Central memory CD4-positive, alpha-beta T cell (primary cell): ENCODE data around the gene HSD17B11.
"Not testable (repeated sequence)": the region's sequence is repeated elsewhere in the genome, so short reads cannot be mapped to it uniquely, and the experiment has no call there.

Source experiments
- DNase-seq: peaks from one replicate; pipeline ENCODE4 v3.0.0; 2022

HSD17B11 gene

DNA sequence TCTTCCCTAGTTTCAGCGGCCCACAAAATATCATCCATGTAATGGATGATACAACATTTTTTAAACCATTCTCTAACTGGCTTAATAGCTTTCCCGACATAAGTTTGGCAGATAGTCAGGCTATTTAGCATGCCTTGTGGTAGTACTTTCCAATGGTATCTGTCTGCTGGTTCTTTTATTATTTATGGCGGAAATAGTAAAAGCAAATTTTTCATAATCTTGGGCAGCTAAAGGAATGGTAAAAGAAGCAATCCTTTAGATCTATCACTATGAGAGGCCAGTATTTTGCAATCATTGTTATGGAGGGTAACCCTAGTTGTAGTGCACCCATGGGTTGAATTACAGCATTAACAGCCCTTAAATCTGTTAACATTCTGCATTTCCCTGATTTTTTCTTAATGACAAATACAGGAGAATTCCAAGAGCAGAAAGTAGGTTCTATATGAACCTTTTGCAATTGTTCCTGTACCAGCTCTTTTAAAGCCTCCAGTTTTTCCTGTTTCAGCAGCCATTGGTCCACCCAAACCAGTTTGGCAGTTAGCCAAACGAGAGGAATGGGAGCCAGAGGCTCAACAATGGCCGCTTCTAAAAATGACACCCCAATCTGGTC is 14.3 kb upstream of the HSD17B11 start:
- no peak for DNase-seq

DNA sequence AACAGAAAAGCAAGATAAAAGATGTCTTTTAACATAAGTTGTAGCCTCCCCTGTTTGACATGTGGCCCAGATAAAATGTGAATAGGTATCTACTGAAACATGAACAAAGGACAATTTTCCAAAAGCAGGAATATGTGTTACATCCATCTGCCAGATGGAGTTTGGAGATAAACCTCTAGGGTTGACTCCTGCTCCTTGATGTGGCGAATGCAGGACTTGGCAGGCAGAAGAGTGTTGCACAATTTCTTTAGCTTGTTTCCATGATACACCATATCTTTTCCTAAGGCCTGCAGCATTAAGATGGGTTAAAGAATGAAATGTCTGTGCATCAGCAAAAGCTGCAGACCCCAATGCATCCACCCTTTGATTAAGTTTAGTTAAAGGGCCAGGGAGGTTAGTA is 12.7 kb upstream of the HSD17B11 start:
- DNase-seq = not testable (repeated sequence)

DNA sequence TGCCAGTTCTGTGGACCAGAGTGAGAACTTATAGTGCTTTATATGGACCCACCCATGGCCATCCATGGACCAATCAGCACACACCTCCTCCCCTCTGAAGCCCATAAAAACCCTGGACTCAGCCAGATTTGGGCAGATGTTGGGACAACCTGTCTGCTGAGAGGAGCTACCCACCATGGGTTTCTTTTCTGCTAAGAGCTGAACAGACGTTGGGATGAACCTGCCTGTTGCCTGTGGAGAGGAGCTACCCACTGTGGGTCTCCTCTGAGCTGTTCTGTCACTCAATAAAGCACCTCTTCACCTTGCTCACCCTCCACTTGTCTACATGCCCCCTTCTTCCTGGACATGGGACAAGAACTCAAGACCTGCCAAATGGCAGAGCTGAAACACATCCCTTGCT is 9.0 kb upstream of the HSD17B11 start:
- no peak for DNase-seq

DNA sequence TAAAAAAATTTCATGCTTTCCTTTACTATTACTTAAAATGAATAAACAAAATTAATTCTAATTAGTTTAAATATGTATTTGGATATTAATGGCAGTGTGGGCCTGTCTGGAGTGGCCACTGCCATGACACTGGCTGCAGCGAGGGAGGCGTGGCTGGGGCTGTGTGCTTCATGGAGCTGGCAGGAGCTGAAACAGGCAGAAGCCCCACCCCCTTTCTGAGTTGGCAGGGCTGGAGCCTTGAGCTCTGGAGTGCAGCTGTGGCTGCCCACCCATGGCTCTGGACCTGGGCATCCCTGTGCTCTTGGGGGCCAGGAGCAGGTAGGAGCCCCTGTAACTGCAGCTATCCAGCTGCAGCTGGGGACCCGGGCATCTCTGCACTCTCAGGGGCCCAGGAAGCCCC is 8.2 kb upstream of the HSD17B11 start:
- DNase-seq = no peak

DNA sequence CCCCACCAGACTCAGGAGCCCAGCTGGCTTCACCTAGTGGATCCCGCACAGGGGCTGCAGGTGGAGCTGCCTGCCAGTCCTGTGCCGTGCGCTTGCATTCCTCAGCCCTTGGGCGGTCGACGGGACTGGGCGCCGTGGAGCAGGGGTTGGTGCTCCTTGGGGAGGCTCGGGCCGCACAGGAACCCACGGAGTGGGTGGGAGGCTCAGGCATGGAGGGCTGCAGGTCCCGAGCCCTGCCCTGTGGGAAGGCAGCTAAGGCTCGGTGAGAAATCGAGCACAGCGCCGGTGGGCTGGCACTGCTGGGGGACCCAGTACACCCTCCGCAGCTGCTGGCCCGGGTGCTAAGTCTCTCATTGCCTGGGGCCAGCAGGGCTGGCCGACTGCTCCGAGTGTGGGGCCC is 4.9 kb upstream of the HSD17B11 start:
- DNase-seq = not testable (repeated sequence)

DNA sequence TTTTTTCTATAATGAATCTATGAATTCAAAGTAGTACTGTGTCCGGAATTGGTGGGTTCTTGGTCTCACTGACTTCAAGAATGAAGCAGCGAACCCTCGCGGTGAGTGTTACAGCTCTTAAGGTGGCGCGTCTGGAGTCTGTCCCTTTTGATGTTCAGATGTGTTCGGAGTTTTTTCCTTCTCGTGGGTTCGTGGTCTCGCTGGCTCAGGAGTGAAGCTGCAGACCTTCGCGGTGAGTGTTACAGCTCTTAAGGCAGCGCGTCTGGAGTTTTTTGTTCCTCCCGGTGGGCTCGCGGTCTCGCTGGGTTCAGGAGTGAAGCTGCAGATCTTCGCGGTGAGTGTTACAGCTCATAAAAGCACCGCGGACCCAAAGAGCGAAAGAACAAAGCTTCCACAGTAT is 4.1 kb upstream of the HSD17B11 start:
- DNase-seq = not testable (repeated sequence)

DNA sequence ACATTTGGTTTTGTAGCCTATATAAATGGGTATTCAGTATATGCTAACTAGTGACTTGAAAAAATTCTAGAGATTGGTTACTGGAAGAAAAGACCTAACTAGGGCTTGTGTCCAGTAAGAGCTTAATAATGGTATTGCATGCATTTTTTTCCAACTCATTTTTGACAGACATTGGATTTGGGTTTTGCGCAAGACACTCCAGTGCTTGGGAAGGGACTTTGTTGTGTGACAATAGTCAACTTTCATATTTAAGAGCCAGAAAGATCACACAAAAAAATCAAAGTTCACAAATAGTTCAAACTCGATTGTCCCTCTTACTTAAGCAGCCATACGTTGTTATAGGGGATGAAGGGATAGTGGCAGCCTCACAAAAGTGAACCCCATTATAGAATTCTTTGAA is 1.2 kb upstream of the HSD17B11 start:
- DNase-seq = no peak

DNA sequence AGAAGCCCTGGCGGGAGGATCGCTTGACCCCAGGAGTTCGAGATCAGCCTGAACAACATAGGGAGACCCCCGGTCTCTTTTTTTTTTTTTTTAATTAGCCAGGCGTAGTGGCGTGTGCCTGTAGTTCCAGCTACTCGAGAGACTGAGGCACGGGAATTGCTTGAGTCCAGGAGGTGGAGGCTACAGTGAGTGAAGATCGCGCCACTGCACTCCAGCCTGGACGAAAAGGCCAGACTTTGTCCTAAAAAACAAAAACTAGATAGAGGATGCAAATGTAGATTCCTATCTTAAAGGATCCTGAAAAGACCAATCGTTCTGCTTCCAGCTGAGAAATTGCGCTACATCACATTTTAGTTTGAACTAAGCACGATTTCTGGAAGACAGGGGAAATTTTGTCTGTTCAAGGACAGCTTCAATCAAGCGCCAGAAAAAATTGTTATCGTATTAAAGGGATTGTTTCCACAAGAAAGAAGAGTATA is 627 bp upstream of the HSD17B11 start:
- no peak for DNase-seq

DNA sequence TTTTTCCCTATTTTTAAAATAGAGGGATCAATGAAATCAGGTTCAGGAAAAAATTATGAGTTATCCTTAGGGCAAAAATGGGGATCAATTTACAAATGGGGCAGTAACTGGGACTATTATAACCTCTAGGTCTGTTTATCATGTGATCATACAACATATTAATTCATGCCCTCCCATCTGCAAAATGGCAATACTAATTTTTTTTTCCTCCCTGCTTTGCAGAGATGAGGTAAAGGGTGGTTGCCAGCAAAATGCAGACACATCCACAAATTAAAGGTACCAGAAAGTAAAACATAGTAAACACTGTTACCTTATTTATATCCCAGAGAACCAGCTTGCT is 467 bp downstream of the HSD17B11 start:
- DNase-seq = no peak

DNA sequence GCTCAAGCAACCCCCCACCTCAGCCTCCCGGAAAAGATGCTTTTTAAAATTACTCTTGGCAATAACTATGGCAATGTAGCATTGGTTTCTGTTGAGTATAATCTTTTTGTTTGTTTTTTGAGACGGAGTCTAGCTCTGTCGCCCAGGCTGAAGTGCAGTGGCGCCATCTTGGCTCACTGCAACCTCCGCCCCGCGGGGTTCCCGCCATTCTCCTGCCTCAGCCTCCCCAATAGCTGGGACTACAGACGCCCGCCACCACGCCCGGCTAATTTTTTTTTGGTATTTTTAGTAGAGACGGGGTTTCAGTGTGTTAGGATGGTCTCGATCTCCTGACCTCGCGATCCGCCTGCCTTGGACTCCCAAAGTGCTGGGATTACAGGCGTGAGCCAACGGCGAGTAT is 933 bp downstream of the HSD17B11 start:
- not testable (repeated sequence) for DNase-seq

DNA sequence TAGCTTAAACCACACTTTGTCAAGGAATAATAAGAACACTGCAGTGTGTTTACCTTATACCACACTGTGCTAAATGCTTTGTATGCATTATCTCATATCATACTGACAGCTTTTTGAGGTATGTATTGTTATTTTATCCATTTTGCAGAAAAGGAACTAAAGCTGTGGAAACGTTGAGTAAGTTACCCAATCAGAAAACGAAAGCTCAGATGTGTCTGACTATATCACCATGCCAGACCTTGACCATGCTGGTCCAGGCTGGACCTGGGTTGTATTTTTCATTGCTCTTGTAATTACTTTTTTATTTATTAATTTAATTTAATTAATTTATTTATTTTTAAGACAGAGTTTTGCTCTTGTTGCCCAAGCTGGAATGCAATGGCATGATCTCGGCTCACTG is 2.1 kb downstream of the HSD17B11 start:
- DNase-seq = no peak

DNA sequence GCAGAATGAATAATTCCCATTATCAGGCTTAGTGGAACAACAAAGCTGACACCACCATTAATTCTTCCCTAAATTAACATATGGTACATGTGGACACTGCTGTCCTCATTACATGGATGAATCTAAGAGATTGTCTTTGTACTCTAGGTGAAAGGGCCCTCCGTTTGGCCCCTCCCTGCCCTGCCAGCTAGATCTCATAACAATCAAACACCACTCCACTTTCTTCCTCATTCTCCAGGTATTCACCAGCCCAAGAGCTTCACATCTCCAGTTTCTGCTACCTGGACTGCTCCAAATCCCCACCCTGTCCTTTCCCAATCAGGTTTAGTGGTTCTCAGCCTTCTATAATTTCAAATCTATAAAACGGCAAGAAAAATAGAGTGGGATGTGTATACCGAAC is 3.8 kb downstream of the HSD17B11 start:
- DNase-seq = no peak

DNA sequence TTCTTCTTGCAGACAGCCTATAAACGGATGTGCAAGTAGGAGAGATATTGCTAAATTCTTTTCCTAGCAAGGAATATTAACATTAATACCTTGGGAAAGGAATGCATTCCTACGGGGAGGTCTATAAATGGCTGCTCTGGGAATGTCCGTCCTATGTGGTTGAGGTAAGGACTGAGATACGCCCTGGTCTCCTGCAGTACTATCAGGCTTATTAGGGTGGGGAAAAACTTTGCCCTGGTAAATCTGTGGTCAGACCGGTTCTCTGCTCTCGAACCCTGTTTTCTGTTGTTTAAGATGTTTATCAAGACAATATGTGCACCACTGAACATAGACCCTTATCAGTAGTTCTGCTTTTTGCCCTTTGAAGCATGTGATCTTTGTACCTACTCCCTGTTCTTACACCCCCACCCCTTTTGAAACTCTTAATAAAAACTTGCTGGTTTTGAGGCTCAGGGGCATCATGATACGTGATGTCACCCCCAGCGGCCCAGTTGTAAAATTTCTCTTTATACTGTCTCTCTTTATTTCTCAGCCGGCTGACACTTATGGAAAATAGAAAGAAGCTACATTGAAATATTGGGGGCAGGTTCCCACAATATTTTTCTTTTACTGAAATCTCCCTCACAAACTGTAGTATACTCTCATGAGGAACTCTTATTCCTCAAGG is 6.4 kb downstream of the HSD17B11 start:
- not testable (repeated sequence) for DNase-seq

DNA sequence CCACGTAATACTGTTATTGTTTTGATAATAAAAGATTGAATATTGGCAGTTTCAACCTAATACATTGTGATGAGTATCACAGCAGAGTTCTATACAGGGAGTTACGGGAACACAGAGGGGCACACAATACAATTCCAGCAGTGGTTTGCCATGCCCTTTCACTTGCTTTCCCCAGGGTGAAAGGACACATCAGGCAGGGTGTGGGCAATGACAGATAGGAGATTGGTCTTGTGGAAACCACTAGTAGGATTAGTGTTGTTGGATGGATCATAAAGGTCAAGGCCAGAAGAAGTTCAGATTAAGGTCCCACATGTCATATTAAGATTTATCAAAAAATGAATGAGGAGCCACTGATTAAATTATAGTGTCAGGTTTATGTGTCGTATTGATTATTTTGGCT is 8.1 kb downstream of the HSD17B11 start:
- DNase-seq = no peak

DNA sequence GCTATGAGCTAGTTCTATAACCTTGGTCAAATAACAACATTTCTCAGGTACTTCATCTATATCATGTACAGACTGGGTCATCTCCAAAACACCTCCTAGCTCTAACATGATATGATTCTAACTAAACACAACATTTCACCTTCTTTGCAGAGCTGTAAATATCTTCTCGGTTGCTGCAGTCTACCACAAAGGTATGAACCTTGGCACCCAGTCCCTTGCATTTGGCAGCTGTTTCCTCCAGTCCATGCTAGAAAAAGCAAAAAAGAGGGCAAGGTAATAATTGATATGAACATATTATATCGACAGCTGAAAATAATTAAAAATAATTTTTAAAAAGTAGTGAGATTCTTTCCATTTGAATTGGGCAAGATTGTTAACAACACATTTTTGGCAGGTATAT is 8.9 kb downstream of the HSD17B11 start:
- DNase-seq = no peak

DNA sequence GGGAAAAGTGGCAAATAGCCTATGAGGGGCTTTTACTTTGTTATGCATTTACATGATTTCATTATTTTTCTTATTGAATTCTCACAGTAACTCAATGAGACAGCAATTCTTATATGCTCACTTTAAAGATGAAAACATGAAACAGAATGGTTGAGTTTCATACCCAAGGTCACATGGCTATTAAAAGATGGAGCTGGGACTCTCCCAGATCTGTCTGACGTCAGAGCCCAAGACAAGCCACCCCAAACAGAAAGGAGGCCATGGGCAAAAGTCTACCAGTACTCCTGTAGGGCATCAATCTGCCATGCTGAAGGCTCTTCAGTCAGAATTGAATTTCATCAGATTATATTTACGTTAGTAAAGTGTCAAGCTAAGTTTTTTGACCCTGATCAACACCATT is 13.2 kb downstream of the HSD17B11 start:
- no peak for DNase-seq

DNA sequence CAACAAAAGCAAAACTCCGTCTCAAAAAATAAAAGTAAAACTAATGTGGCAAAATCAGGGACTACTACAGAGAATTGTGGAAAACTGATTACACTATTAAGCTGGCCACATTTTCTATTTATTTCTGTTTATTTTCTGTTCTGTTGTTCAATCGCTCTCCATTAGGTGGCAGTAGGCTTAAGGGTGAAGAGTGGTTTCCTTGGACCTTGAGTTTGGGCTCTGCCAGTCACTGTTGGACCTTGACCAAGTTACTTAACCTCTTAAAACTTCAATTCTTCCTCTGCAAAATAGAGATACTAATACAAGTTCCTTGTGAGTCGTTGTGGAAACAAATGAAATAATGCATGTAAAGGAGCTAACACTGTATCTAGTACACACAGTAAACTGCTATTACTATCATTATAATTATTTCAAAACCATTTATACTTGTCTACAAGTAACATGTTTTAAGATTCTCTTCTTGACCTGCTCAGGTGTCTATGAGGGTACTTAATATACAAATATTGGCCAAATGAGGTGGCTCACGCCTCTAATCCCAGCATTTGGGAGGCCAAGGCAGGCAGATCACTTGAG is 15.2 kb downstream of the HSD17B11 start:
- DNase-seq = peak; percentile 24

DNA sequence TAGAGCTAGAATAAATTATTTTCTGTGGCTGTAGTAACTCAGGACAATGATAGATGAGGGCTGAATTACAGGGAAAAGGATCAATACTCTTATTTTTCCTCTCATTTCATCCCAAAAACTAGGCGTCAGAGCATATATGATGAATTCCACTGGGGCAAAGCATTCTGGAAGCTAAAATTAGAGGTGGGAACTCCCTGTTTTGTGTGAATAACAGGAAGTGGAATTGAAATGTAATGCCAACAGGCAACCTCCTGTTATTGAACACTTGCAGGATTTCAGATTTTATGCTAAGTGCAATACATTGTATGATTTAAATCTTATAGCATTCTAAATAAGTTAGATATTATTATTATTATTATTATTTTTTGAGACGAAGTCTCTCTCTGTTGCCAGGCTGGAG is 20.9 kb downstream of the HSD17B11 start:
- DNase-seq = no peak

DNA sequence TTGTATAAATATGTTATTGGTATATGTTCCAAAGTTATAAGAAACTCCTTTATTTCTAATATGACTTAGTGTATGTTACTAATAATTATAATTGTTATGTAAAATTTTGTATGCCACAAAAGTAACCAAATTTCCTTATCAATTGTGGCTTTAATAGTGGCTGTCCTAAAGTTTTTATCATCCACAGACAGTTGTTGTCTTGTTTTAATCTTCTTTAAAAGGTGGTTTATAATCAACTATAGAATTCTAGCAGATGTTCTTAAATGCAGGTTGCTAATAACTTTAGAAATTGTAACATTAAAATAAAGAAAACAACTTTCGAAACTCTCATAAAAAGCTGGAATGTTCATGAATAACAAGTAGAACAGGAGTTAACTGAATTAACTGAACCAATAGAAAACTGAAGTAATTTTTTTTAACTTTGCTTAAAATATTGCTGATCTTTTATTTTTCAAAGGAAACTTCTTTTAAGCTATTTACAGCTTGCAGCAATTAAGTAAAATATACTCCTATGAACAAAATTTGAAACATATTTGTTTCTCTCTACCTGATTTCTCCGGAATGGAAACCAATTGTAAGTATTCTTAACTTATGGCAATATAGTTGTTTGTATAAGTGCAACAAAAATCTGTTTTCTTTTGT is 24.3 kb downstream of the HSD17B11 start:
- DNase-seq = no peak

DNA sequence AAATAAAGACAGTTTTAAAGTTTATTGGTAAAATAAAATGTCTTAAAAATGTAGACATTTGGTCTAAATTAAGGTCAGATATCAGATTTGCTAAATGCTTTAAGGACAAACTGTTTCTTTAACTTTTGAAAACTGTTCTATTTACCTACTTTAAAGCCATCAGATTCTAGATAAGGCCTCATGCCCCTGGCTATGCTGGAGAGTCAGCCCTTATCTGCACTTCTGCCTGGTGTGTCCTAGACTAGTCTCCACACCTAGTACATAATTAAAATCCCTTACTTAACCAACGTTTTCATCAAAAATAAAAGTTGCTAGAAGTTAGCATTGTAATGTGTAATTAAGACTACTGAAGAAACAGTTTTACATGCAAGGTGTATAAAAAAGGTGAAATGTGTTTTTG is 25.6 kb downstream of the HSD17B11 start:
- no peak for DNase-seq

DNA sequence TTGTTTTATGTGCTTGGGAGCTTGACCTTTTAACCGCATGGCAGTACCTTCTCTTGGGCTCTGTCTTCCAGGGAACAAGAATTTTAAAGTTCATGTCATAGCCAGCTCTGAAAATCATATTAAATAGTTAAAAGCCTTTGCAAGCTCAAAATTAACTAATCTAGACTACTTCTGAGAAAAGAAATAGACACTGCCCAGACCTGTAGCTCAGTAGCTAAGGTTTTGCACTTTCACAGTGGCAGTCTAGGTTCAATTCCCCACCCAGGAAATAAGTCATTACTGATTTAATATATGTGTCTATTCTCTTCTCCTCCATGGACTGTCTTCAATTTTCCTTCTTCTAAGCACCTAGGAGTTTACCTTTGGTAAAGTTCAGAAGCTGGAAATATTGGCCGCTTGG is 27.4 kb downstream of the HSD17B11 start:
- no peak for DNase-seq

DNA sequence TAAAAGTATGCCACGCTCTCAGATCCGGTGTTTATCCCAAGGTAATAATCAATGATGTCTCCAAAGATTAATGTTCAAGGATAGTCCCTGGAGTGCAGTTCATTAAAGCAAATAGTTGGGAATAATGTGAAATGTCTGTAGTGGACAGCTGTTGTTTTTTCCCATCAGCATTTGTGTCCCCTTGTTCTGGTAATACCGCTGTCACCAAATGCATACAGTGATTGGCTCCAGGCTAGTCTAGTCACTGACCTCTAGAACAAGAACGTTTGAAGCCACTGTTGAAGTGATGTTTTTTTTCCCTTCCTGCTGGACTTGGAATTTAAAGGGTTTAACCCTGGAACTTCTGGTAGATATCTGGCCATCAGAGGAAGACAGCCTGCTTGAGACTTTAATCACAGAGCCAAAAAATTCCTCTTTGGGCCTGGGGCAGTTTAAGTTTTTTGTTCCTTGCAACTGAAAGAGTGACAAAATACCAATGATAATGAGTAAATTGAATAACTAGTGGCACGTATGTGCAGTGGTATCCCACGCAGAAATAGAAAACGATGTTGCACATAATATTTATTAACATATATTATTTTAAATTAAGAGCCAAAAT is 30.6 kb downstream of the HSD17B11 start:
- DNase-seq = no peak

DNA sequence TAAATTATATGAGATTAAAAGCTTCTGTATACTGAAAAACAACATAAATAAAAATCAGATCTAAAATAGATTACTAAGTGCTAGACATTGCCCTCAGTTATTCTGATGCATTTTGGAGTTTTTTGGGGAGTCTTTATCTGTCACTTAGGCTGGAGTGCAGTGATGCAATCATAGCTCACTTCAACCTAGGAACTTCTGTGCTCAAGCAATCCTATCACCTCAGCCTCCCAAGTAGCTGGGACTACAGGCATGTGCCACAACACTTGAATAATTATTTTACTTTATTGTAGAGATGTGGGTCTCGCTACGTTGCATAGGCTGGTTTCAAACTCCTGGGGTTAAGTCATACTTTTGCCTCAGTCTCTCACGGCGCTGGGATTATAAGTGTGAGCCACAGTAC is 31.7 kb downstream of the HSD17B11 start:
- DNase-seq = no peak
